EL (cell line): ENCODE results near the gene DPYSL4.
"Not testable (repeated sequence)": the region's sequence is repeated elsewhere in the genome, so short reads cannot be mapped to it uniquely, and the experiment has no call there.

Experiments
- DNase-seq: peaks from one replicate; pipeline ENCODE4 v3.0.0-alpha.2; 2016

The DPYSL4 gene

GRCh38 chr10:132150777-132151176 is 36.0 kb upstream of the DPYSL4 start:
- DNase-seq: no peak

GRCh38 chr10:132151286-132151950 is 35.3 kb upstream of the DPYSL4 start:
- no peak for DNase-seq

- no peak for DNase-seq
Observed at GRCh38 chr10:132151951-132152505, 34.7 kb upstream of the DPYSL4 start.

- DNase-seq: no peak
Observed at GRCh38 chr10:132152896-132153580, 33.7 kb upstream of the DPYSL4 start.

- no peak for DNase-seq
Observed at GRCh38 chr10:132153616-132154217, 33.0 kb upstream of the DPYSL4 start.

GRCh38 chr10:132154440-132154839 is 32.3 kb upstream of the DPYSL4 start:
- DNase-seq: no peak

GRCh38 chr10:132154931-132155330 is 31.8 kb upstream of the DPYSL4 start:
- DNase-seq: no peak

GRCh38 chr10:132155723-132156381 is 30.9 kb upstream of the DPYSL4 start:
- DNase-seq: no peak

GRCh38 chr10:132156382-132156781 is 30.4 kb upstream of the DPYSL4 start:
- DNase-seq: no peak

- DNase-seq: no peak
Observed at GRCh38 chr10:132157101-132157500, 29.6 kb upstream of the DPYSL4 start.

- DNase-seq: no peak
Observed at GRCh38 chr10:132158122-132158741, 28.5 kb upstream of the DPYSL4 start.

GRCh38 chr10:132158823-132159222 is 27.9 kb upstream of the DPYSL4 start:
- no peak for DNase-seq

- DNase-seq: not testable (repeated sequence)
Observed at GRCh38 chr10:132159302-132160230, 27.2 kb upstream of the DPYSL4 start.

- DNase-seq: not testable (repeated sequence)
Observed at GRCh38 chr10:132160231-132160630, 26.5 kb upstream of the DPYSL4 start.

- not testable (repeated sequence) for DNase-seq
Observed at GRCh38 chr10:132160834-132161622, 25.7 kb upstream of the DPYSL4 start.

- DNase-seq: no peak
Observed at GRCh38 chr10:132162021-132162531, 24.7 kb upstream of the DPYSL4 start.

GRCh38 chr10:132162590-132163277 is 24.0 kb upstream of the DPYSL4 start:
- DNase-seq: no peak

GRCh38 chr10:132163278-132163765 is 23.4 kb upstream of the DPYSL4 start:
- DNase-seq: peak; percentile 21

GRCh38 chr10:132163826-132164515 is 22.8 kb upstream of the DPYSL4 start:
- DNase-seq: no peak
